Measurements from ENCODE around the gene CDKL2.
A peak's percentile ranks its signal among the peaks of the same experiment; 100 is the strongest.
"Not testable (repeated sequence)": the region's sequence is repeated elsewhere in the genome, so short reads cannot be mapped to it uniquely, and the experiment has no call there.

The CDKL2 gene

GRCh38 chr4:75552452-75552851 lies 77.9 kb downstream of the CDKL2 start:
- DNase-seq (ENCODE audit: low spot score) = no peak

GRCh38 chr4:75549019-75549418 lies 81.3 kb downstream of the CDKL2 start:
- DNase-seq (ENCODE audit: low spot score) = no peak

GRCh38 chr4:75547647-75548387 lies 82.5 kb downstream of the CDKL2 start:
- DNase-seq (ENCODE audit: low spot score) = peak; percentile 23

- DNase-seq (ENCODE audit: low spot score) = no peak
Observed at GRCh38 chr4:75545526-75545925, 84.8 kb downstream of the CDKL2 start.

- no peak for DNase-seq (ENCODE audit: low spot score)
Observed at GRCh38 chr4:75544870-75545269, 85.5 kb downstream of the CDKL2 start.

- DNase-seq (ENCODE audit: low spot score) = not testable (repeated sequence)
Observed at GRCh38 chr4:75544220-75544619, 86.1 kb downstream of the CDKL2 start.

GRCh38 chr4:75542824-75543223 lies 87.5 kb downstream of the CDKL2 start:
- no peak for DNase-seq (ENCODE audit: low spot score)

- DNase-seq (ENCODE audit: low spot score) = not testable (repeated sequence)
Observed at GRCh38 chr4:75537308-75537707, 93.0 kb downstream of the CDKL2 start.

GRCh38 chr4:75533926-75534325 lies 96.4 kb downstream of the CDKL2 start:
- DNase-seq (ENCODE audit: low spot score) = not testable (repeated sequence)

GRCh38 chr4:75533339-75533887 lies 96.9 kb downstream of the CDKL2 start:
- not testable (repeated sequence) for DNase-seq (ENCODE audit: low spot score)

- DNase-seq (ENCODE audit: low spot score) = not testable (repeated sequence)
Observed at GRCh38 chr4:75531536-75532143, 98.7 kb downstream of the CDKL2 start.

- DNase-seq (ENCODE audit: low spot score) = no peak
Observed at GRCh38 chr4:75530556-75531322, 99.6 kb downstream of the CDKL2 start.

All from Ammon's horn (tissue), 1 donor.